K562 (cell line): ENCODE data around the gene HBB. TPM values are rescaled to one million over a fixed set of nuclear protein-coding genes. Genes with fewer than 3 reads are reported as not detected.
A peak's percentile ranks its signal among the peaks of the same experiment; 100 is the strongest.

ENCODE experiments used
- ATAC-seq: fragments of 200-7000 bp; cut with Tn5 transposase; 3 replicates; pipeline ENCODE4 v1.9.1; 2020; ENCODE audit warnings: moderate library complexity
- BruUV-seq: library from RNA; stranded (reverse); fragments of 400-500 nt; replicated peaks from 2 replicates; lab custom pipeline; 2021; lab: Mats Ljungman, UMichigan
- CTCF ChIA-PET: fragments of 300-600 bp; formaldehyde crosslinking; extraction: SDS; loops from one replicate; lab custom pipeline; 2021; ENCODE audit warnings: low intra/inter-chr PET ratio; lab: Yijun Ruan, JAX
- POLR2A ChIA-PET: fragments of 300-600, 350-650 bp; sonication (Branson Sonifier 250); formaldehyde crosslinking; extraction: SDS; loops from one replicate; lab custom pipeline; 2021; ENCODE audit warnings: antibody characterized with exemption, inconsistent platforms; lab: Yijun Ruan, JAX
- DNase-seq, 4 experiments: peaks; one replicate each; pipeline versions ENCODE4 v3.0.0 to v3.0.0-alpha.2; 2011 to 2018; ENCODE audit warnings: low spot score in 3 of 4, mixed read lengths in 3 of 4; ENCODE audit errors: extremely low read depth in 1 of 4
- FAIRE-seq: peaks from 2 replicates; lab custom pipeline; 2011; peaks lifted over from hg19 to GRCh38; lab: Jason Lieb, UNC
- H2AFZ ChIP-seq: 2 replicates; pipeline ENCODE4 v1.6.0; 2011; ENCODE audit warnings: low read depth, low read length, control low read depth, inconsistent platforms
- H3K27ac ChIP-seq: fragments of 200-600 bp; 3 replicates; pipeline ENCODE4 v1.8.0; 2011; ENCODE audit warnings: low read depth, mild to moderate bottlenecking, control low read depth, inconsistent platforms, low read length, moderate library complexity, mixed read lengths; ENCODE audit errors: extremely low read depth
- H3K27me3 ChIP-seq, 2 experiments: fragments of 300-600 bp in 1 of 2; 2 replicates in 1 of 2; 3 replicates in 1 of 2; pipeline versions ENCODE4 v1.6.0 to v1.8.0; 2011; ENCODE audit warnings: inconsistent platforms in 2 of 2, low read length in 2 of 2, mild to moderate bottlenecking in 1 of 2, mixed read lengths in 1 of 2, moderate library complexity in 1 of 2; ENCODE audit not compliant: control insufficient read depth in 2 of 2, insufficient read depth in 2 of 2
- H3K36me3 ChIP-seq: fragments of 300-600 bp; 3 replicates; pipeline ENCODE4 v1.8.0; 2011; ENCODE audit warnings: mild to moderate bottlenecking, low read length, inconsistent platforms; ENCODE audit not compliant: control insufficient read depth, insufficient read depth
- H3K4me1 ChIP-seq, 2 experiments: fragments of 200-600 bp in 1 of 2; replicated peaks in 1 of 2; 2 replicates in 1 of 2; 3 replicates in 1 of 2; pipeline versions ENCODE4 v1.5.1 to v1.8.0; 2011; ENCODE audit warnings: inconsistent platforms in 2 of 2, low read length in 2 of 2, mild to moderate bottlenecking in 1 of 2, mixed read lengths in 1 of 2, moderate library complexity in 1 of 2; ENCODE audit not compliant: control insufficient read depth in 2 of 2, insufficient read depth in 2 of 2
- H3K4me2 ChIP-seq: 2 replicates; pipeline ENCODE4 v1.6.1; 2011; ENCODE audit warnings: low read length, control low read depth, inconsistent platforms, mixed read lengths; ENCODE audit not compliant: insufficient read depth
- H3K4me3 ChIP-seq: fragments of 200-600 bp; sonication (generic), shearing (Covaris generic); 2 replicates; pipeline ENCODE4 v1.5.1; 2016; ENCODE audit warnings: control low read depth, inconsistent platforms
- H3K79me2 ChIP-seq: fragments of 200-600 bp; 3 replicates; pipeline ENCODE4 v1.8.0; 2011; ENCODE audit warnings: low read length, inconsistent platforms; ENCODE audit not compliant: control insufficient read depth, insufficient read depth
- H3K9ac ChIP-seq, 2 experiments: 2 replicates each; pipeline versions ENCODE4 v1.6.0 to v1.6.1; 2011; ENCODE audit warnings: low read depth in 2 of 2, low read length in 2 of 2, control low read depth in 1 of 2, inconsistent platforms in 1 of 2, mild to moderate bottlenecking in 1 of 2, mixed read lengths in 1 of 2; ENCODE audit not compliant: insufficient read depth in 1 of 2
- H3K9me1 ChIP-seq: one replicate; pipeline ENCODE4 v1.6.0; 2011; ENCODE audit warnings: inconsistent platforms, mild to moderate bottlenecking, low read length, moderate library complexity; ENCODE audit not compliant: control insufficient read depth, insufficient read depth
- H3K9me3 ChIP-seq: replicated peaks from 2 replicates; pipeline ENCODE4 v1.5.1; 2011; ENCODE audit warnings: low read depth, low read length, inconsistent platforms; ENCODE audit not compliant: control insufficient read depth, insufficient read depth
- H4K20me1 ChIP-seq: replicated peaks from 2 replicates; pipeline ENCODE4 v1.6.1; 2011; ENCODE audit warnings: low read length, inconsistent platforms, mixed read lengths; ENCODE audit not compliant: control insufficient read depth, insufficient read depth
- BHLHE40 ChIP-seq: IDR thresholded peaks from 2 replicates; pipeline ENCODE4 v1.6.1; 2011; ENCODE audit warnings: low read length, improper control_type of control experiment
- BRD4 ChIP-seq: fragments of 200-600 bp; sonication (generic); IDR thresholded peaks from 2 replicates; pipeline ENCODE4 v1.6.1; 2017; ENCODE audit warnings: inconsistent platforms
- CREM ChIP-seq: IDR thresholded peaks from 2 replicates; pipeline ENCODE4 v1.6.1; 2014; ENCODE audit warnings: antibody characterized with exemption, low read depth
- DMBX1 ChIP-seq: fragments of 250-450 bp; sonication (Bioruptor Pico); IDR thresholded peaks from 2 replicates; pipeline ENCODE4 v1.8.0; 2022; ENCODE audit warnings: inconsistent platforms, mild to moderate bottlenecking, moderate library complexity, borderline replicate concordance
- ERF ChIP-seq: fragments of 450-650 bp; formaldehyde crosslinking; IDR thresholded peaks from 2 replicates; pipeline ENCODE4 v1.4.0; 2020; ENCODE audit warnings: mild to moderate bottlenecking, mixed read lengths
- FOXA3 ChIP-seq, 2 experiments: fragments of 450-650 bp in 1 of 2; sonication (generic) in 1 of 2; formaldehyde crosslinking; IDR thresholded peaks in 1 of 2; conservative IDR thresholded peaks in 1 of 2; 2 replicates each; pipeline versions ENCODE4 v1.4.0 to v1.8.0; 2020 to 2022; ENCODE audit warnings: mild to moderate bottlenecking in 2 of 2, missing genetic modification reagents in 1 of 2
- GABPB1 ChIP-seq: sonication (generic); formaldehyde crosslinking; IDR thresholded peaks from 2 replicates; pipeline ENCODE4 v1.8.0; 2022; ENCODE audit warnings: mild to moderate bottlenecking, missing genetic modification reagents
- KDM1A ChIP-seq, 2 experiments: fragments of 450-650 bp; IDR thresholded peaks; 2 replicates each; pipeline ENCODE4 v1.6.1; 2016; ENCODE audit warnings: mild to moderate bottlenecking in 2 of 2
- MAX ChIP-seq: sonication (generic); formaldehyde crosslinking; IDR thresholded peaks from 2 replicates; pipeline ENCODE4 v1.9.0; 2022; ENCODE audit warnings: mild to moderate bottlenecking, missing genetic modification reagents
- PHB ChIP-seq: fragments of 250-450 bp; sonication (Bioruptor Pico); IDR thresholded peaks from 2 replicates; pipeline ENCODE4 v1.5.0; 2021
- POLR2G ChIP-seq: fragments of 200-400 bp; formaldehyde crosslinking; IDR thresholded peaks from 2 replicates; pipeline ENCODE4 v1.6.1; 2017; ENCODE audit warnings: low read depth, mild to moderate bottlenecking, antibody characterized with exemption, low read length, moderate library complexity
- RCOR1 ChIP-seq, 2 experiments: IDR thresholded peaks; 2 replicates each; pipeline ENCODE4 v1.6.1; 2012; ENCODE audit warnings: low read depth in 2 of 2, low read length in 2 of 2, borderline replicate concordance in 1 of 2, improper control_type of control experiment in 1 of 2
- SMARCE1 ChIP-seq: fragments of 450-650 bp; IDR thresholded peaks from 2 replicates; pipeline ENCODE4 v1.7.1; 2016; ENCODE audit warnings: mild to moderate bottlenecking
- TAF1 ChIP-seq: IDR thresholded peaks from 2 replicates; pipeline ENCODE4 v1.6.1; 2011; ENCODE audit warnings: mild to moderate bottlenecking, low read length, moderate library complexity; ENCODE audit not compliant: insufficient read depth, control insufficient read depth, severe bottlenecking; ENCODE audit errors: extremely low read depth
- ZBTB17 ChIP-seq: fragments of 450-650 bp; formaldehyde crosslinking; IDR thresholded peaks from 2 replicates; pipeline ENCODE4 v1.4.0; 2020; ENCODE audit warnings: mild to moderate bottlenecking
- ZNF395 ChIP-seq: fragments of 200-800 bp; sonication (Bioruptor generic); IDR thresholded peaks from 2 replicates; pipeline ENCODE4 v1.6.1; 2017; ENCODE audit warnings: missing genetic modification characterization, missing compliant biosample characterization
- ZNF408 ChIP-seq: fragments of 250-450 bp; sonication (Bioruptor Pico); IDR thresholded peaks from 2 replicates; pipeline ENCODE4 v1.4.0; 2020; ENCODE audit warnings: low read depth, mild to moderate bottlenecking, moderate library complexity
- ZNF444 ChIP-seq: fragments of 250-450 bp; sonication (Bioruptor Pico); IDR thresholded peaks from 2 replicates; pipeline ENCODE4 v1.4.0; 2020; ENCODE audit warnings: mild to moderate bottlenecking, moderate library complexity
- ZNF584 ChIP-seq: fragments of 200-800 bp; sonication (Bioruptor generic); IDR thresholded peaks from 2 replicates; pipeline ENCODE4 v1.6.1; 2016; ENCODE audit warnings: low read depth, mild to moderate bottlenecking, missing genetic modification characterization, missing compliant biosample characterization
- WGBS: fragments of 100-300 bp; shearing (Covaris generic); methylation state at CpG from one replicate; pipeline ENCODE4 v1.1.6; 2016; ENCODE audit warnings: low coverage, mixed read lengths; ENCODE audit not compliant: insufficient coverage; ENCODE audit errors: missing lambda C conversion rate; 5-methylcytosine and 5-hydroxymethylcytosine counted together
- in situ Hi-C: fragments of 300-500 bp; cut with MboI; formaldehyde crosslinking; loops from 4 replicates; pipeline ENCODE4 v1.15.0; 2018; ENCODE audit warnings: inconsistent platforms, mixed read lengths
- intact Hi-C: fragments of 100-400 bp; cut with micrococcal nuclease; formaldehyde crosslinking; loops from 2 replicates; pipeline ENCODE4 v1.14.2; 2022
- polyA plus RNA-seq, 8 experiments: library from polyadenylated mRNA; depleted of rRNA in 4 of 8; stranded (reverse) in 5 of 8; unstranded in 3 of 8; fragments of >200 nt; fragmentation: Nextera tagmentation in 2 of 8; fragmentation: Illumina TruSeq in 1 of 8; extraction: Ambion mirVana in 2 of 8; extraction: Trizol in 1 of 8; gene quantifications; 2 replicates each; pipeline versions ENCODE4 v1.2.1 to v1.2.3, GENCODE V29; 2011 to 2014; ENCODE audit warnings: inconsistent platforms in 1 of 8, missing spikeins in 1 of 8
- total RNA-seq, 7 experiments: library from RNA; depleted of rRNA in 6 of 7; stranded (reverse); fragments of >200 nt in 6 of 7; fragmentation: Illumina TruSeq in 2 of 7; extraction: Trizol in 2 of 7; gene quantifications; 2 replicates each; pipeline versions ENCODE4 v1.2.1 to v1.2.3, GENCODE V29; 2011 to 2021; ENCODE audit warnings: low replicate concordance in 1 of 7

The HBB gene
- total and polyA plus RNA-seq, 9 of the 15 experiments (the other 6 are each of a cell fraction or from before 2014, with no cell fraction given) = 0.33 to 3.4 (median 1.2) TPM; not detected in 2

- H3K9me1 ChIP-seq = no peaks in the 10 kb centered on the region
- no peaks in the 10 kb centered on the region for H3K9me3 ChIP-seq
- H3K4me1 ChIP-seq = peaks cover 8 to 23% of the 10 kb centered on the region in 2 experiments
- H3K27me3 ChIP-seq = no peaks in the 10 kb centered on the region
- H3K27ac ChIP-seq = peak overlapping the region; percentile 72
- FAIRE-seq (no peak), ATAC-seq (no peak), DNase-seq (peak in 1 of 4 experiments; percentile 67)
- intact Hi-C loops = no loop called here
- H3K9ac ChIP-seq = peak overlapping the region; percentile 69 to 70
- H2AFZ ChIP-seq = no peak overlapping the region
- no TSS peak for BruUV-seq
- H4K20me1 ChIP-seq = peaks cover 5% of the 10 kb centered on the region; the same call in 1 of the 2 replicates
- H3K4me2 ChIP-seq = peak overlapping the region; percentile 88
- peaks cover 92% of the 10 kb centered on the region for H3K79me2 ChIP-seq
- WGBS = 2% methylated on average over 6 of the region's 6 CpGs
- H3K4me3 ChIP-seq = peak overlapping the region; percentile 54
- ChIA-PET CTCF (no interaction called here), POLR2A (interaction anchor here (0.7 to 3.3 kb wide), 9 partner anchors 21 to 348 kb away, joined by 3 to 21 read pairs (median 4); partner anchors contain the start of gene HBE1)
- H3K36me3 ChIP-seq = peaks cover 43% of the 10 kb centered on the region
- in situ Hi-C loops = no loop called here
- TF ChIP-seq ZNF584 (CRISPR knock-in tag) (0 out of 2 replicates have a peak, but pooled peaks have one; percentile 37), KDM1A (IDR thresholded peaks at IDR 0.05) (0 out of 4 replicates have a peak, but pooled peaks of 1 of the 2 experiments have one; percentile 3), ZBTB17 (0 out of 2 replicates have a peak, but pooled peaks have one; percentile 15), CREM (no peak), ZNF395 (CRISPR knock-in tag) (no peak), PHB (CRISPR knock-in tag) (no peak), BHLHE40 (no peak), POLR2G (0 out of 2 replicates have a peak, but pooled peaks have one; percentile 39), TAF1 (peak; percentile 19), FOXA3 (CRISPR knock-in tag; conservative IDR thresholded peaks at IDR 0.05 in 1 of 2, IDR thresholded peaks at IDR 0.05 in 1 of 2) (no peak), GABPB1 (peak; percentile 30; the same call in 1 of the 2 replicates), MAX (CRISPR knock-in tag) (no peak), ERF (0 out of 2 replicates have a peak, but pooled peaks have one; percentile 76), ZNF408 (CRISPR knock-in tag) (no peak), BRD4 (0 out of 2 replicates have a peak, but pooled peaks have one; percentile 30), SMARCE1 (0 out of 2 replicates have a peak, but pooled peaks have one; percentile 31), RCOR1 (IDR thresholded peaks at IDR 0.05; ENCODE audit: borderline replicate concordance in 1 of 2, low read depth in 2 of 2, low read length in 2 of 2) (no peak), ZNF444 (CRISPR knock-in tag) (peak; percentile 62; the same call in 1 of the 2 replicates), DMBX1 (CRISPR knock-in tag) (0 out of 2 replicates have a peak, but pooled peaks have one; percentile 44)
Measured at GRCh38 chr11:5246772-5247471, 20.1 kb upstream of the HBB start.
